Mucosa of rectum (tissue), 2 donors: ENCODE data around the gene ZNF780B.

Experiments
- H3K27ac ChIP-seq, 2 donors: one replicate each; pipeline ENCODE4 v1.7.0; 2013; ENCODE audit warnings: inconsistent platforms in 2 of 2, low read depth in 2 of 2, low read length in 2 of 2
- H3K27me3 ChIP-seq, 2 donors: one replicate each; pipeline ENCODE4 v1.7.0; 2013; ENCODE audit warnings: low read length in 2 of 2; ENCODE audit not compliant: control insufficient read depth in 2 of 2, insufficient read depth in 2 of 2
- H3K36me3 ChIP-seq, 2 donors: one replicate each; pipeline ENCODE4 v1.7.0; 2013; ENCODE audit warnings: low read length in 2 of 2; ENCODE audit not compliant: control insufficient read depth in 2 of 2, insufficient read depth in 2 of 2
- H3K4me1 ChIP-seq, 2 donors: one replicate each; pipeline ENCODE4 v1.7.0; 2013; ENCODE audit warnings: low read length in 2 of 2, mild to moderate bottlenecking in 1 of 2; ENCODE audit not compliant: control insufficient read depth in 2 of 2, insufficient read depth in 2 of 2
- H3K4me3 ChIP-seq, 2 donors: one replicate each; pipeline ENCODE4 v1.7.0; 2013; ENCODE audit warnings: low read length in 2 of 2
- H3K9ac ChIP-seq, 2 donors: one replicate each; pipeline ENCODE4 v1.7.0; 2013; ENCODE audit warnings: low read length in 2 of 2, low read depth in 1 of 2, mild to moderate bottlenecking in 1 of 2
- H3K9me3 ChIP-seq, 2 donors: one replicate each; pipeline ENCODE4 v1.7.0; 2013; ENCODE audit warnings: low read length in 2 of 2; ENCODE audit not compliant: control insufficient read depth in 2 of 2
- donor health status: healthy.
- donor health status: Normal muscosa, but diverticular disease.

ZNF780B gene

GRCh38 chr19:40006273-40006691 is 49.7 kb downstream of the ZNF780B start:
- Histone ChIP-seq H3K9ac (no peak overlapping the region), H3K4me1 (no peaks in the 10 kb centered on the region), H3K4me3 (no peak overlapping the region), H3K36me3 (peaks cover 6 to 10% of the 10 kb centered on the region in 2 donors), H3K27ac (no peak overlapping the region), H3K27me3 (no peaks in the 10 kb centered on the region), H3K9me3 (no peaks in the 10 kb centered on the region)

GRCh38 chr19:40005691-40006272 is 50.2 kb downstream of the ZNF780B start:
- Histone ChIP-seq H3K36me3 (peaks cover 6 to 10% of the 10 kb centered on the region in 2 donors), H3K27me3 (no peaks in the 10 kb centered on the region)

DNA sequence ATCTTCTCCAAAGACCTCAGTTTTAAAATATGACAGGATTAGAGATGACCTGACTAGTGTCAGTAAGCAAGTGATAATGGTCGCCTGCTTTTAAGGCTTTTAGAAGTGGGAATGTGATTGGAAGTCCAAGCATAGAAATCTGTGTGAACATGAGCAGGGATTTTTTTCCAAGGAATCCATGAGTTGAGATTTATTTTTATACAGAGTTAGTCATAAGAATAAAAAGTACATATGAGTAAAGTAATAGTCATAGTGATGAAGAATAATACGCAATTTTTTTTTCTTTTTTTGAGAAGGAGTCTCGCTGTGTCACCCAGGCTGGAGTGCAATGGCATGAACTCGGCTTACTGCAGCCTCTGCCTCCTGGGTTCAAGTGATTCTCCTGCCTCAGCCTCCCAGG is 57.5 kb downstream of the ZNF780B start:
- no peak overlapping the region for H3K4me3 ChIP-seq
- H3K9me3 ChIP-seq = no peaks in the 10 kb centered on the region
- no peaks in the 10 kb centered on the region for H3K36me3 ChIP-seq
- H3K27me3 ChIP-seq = no peaks in the 10 kb centered on the region
- H3K9ac ChIP-seq = no peak overlapping the region
- H3K27ac ChIP-seq = no peak overlapping the region
- peaks cover 13 to 14% of the 10 kb centered on the region in 2 donors for H3K4me1 ChIP-seq

More at GRCh38 chr19:40005691-40006272, 50.2 kb downstream of the ZNF780B start:
- H3K4me1 ChIP-seq = no peaks in the 10 kb centered on the region
- no peaks in the 10 kb centered on the region for H3K9me3 ChIP-seq
- H3K4me3 ChIP-seq = no peak overlapping the region
- H3K9ac ChIP-seq = no peak overlapping the region
- H3K27ac ChIP-seq = no peak overlapping the region

GRCh38 chr19:39997638-39998216 is 58.3 kb downstream of the ZNF780B start:
- Histone ChIP-seq H3K9ac (peak overlapping the region; percentile 78 to 83), H3K36me3 (no peaks in the 10 kb centered on the region), H3K27me3 (no peaks in the 10 kb centered on the region), H3K4me3 (peak overlapping the region; percentile 87 to 89), H3K27ac (peak overlapping the region in 1 of 2 donors; percentile 81), H3K9me3 (no peaks in the 10 kb centered on the region), H3K4me1 (peaks cover 13 to 14% of the 10 kb centered on the region in 2 donors)

DNA sequence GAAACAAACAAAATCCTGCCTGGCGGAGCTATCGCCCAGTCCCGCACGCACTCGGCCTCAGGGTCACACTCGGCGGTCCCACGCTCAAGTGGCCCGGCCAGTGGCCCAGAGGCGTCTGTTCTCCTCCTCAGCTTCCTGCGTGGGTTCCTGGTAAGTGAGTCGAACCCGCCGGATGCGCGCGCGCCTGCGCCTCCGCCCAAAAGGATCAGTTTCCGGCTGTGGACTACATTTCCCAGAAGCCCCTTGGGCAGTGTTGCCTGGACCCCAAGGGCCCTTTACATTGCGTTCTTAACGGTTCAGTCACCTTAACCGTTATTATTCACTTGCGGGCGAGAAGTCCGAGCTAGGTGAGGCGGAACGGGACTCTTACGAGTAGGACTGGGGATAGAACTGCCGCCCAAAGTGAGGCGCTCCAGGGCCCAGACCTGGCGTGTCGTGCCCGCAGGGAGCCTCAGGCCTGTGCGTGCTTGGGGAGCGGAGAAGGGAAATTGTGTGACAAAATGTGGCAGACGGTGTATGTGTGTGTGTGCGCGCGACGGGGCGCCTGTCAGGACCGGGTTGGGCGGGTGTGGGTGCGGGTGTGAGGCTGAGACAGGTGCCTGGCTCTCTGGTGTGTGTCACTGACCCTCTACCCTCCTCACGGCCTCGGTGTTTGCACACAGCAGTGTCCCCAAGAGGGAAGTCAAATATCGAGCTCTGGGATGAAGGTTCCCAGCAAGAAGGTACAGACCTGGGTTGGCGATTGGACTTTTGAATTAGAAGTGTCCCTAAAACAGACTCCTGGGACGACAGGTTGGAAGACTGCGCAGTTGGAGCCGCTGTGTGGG is 59.0 kb downstream of the ZNF780B start, which contains the start of gene ZNF546:
Gene ZNF546, plus strand, starts transcription at position 250 of the 827 bp plus-strand sequence. CDS start 1,267 bp downstream, outside the sequence.
- Histone ChIP-seq H3K4me3 (peak within 1 kb of the TSS; percentile 87 to 89), H3K36me3 (no peaks in the 10 kb centered on the region), H3K4me1 (peaks cover 13 to 14% of the 10 kb centered on the region in 2 donors), H3K9ac (peak within 1 kb of the TSS; percentile 78 to 83), H3K27me3 (no peaks in the 10 kb centered on the region), H3K27ac (peak within 1 kb of the TSS; percentile 73 to 81), H3K9me3 (no peaks in the 10 kb centered on the region)

DNA sequence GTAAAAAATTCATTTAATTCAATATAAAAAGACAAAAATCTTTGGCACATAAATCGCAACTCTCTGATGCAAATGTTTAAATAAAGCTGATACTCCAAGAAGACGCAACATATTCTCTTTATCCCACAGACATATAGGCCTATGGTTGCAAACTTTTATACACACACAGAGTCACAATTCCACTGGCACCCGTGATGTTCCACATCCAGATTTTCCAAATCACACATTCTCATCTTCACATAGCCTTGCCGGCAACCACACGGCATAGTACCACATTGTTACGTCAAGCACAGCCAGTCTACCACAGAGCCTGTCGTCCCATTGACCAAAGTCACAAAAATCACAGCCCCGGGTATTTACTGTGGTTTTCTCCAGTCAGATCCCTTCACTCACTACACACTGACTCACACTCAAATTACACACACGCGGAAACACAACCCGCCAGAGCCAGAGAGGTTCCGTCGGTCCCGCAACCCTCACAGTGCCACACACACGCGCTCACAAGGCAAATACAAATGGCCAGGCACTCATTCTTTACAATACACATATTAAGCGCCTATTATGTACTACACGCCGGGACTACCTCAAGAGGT is 59.7 kb downstream of the ZNF780B start:
- no peaks in the 10 kb centered on the region for H3K36me3 ChIP-seq
- H3K27ac ChIP-seq = peak overlapping the region; percentile 73 to 81

GRCh38 chr19:39995794-39996193 is 60.2 kb downstream of the ZNF780B start:
- H3K27ac ChIP-seq = no peak overlapping the region
- H3K4me1 ChIP-seq = peaks cover 13 to 14% of the 10 kb centered on the region in 2 donors
- H3K9me3 ChIP-seq = no peaks in the 10 kb centered on the region
- peak overlapping the region in 1 of 2 donors; percentile 87 for H3K4me3 ChIP-seq
- H3K9ac ChIP-seq = no peak overlapping the region
- no peaks in the 10 kb centered on the region for H3K27me3 ChIP-seq
- no peaks in the 10 kb centered on the region for H3K36me3 ChIP-seq

More for the DNA sequence above, 59.7 kb downstream of the ZNF780B start:
- Histone ChIP-seq H3K4me1 (peaks cover 13 to 14% of the 10 kb centered on the region in 2 donors), H3K27me3 (no peaks in the 10 kb centered on the region), H3K9me3 (no peaks in the 10 kb centered on the region), H3K4me3 (peak overlapping the region; percentile 87 to 89), H3K9ac (peak overlapping the region; percentile 78 to 83)

DNA sequence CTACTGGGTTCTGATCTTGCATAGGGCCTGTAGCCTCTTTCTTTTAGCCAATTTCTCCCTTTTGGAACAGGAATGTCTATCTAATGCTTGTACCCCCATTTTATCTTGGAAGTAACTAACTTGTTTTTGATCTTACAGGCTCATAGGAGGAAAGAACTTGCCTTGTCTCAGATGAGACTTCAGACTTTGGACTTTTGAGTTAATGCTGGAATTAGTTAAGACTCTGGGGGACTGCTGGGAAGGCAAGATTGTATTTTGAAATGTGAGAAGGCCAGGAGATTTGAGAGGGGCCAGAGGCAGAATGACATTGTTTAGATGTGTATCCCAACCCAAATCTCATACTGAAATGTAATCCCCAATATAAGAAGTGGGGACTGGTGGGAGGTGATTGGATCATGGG is 61.7 kb downstream of the ZNF780B start:
- Histone ChIP-seq H3K4me1 (peaks cover 13 to 14% of the 10 kb centered on the region in 2 donors), H3K9me3 (no peaks in the 10 kb centered on the region), H3K27me3 (no peaks in the 10 kb centered on the region), H3K27ac (no peak overlapping the region), H3K36me3 (no peaks in the 10 kb centered on the region), H3K4me3 (no peak overlapping the region), H3K9ac (no peak overlapping the region)

- no peak overlapping the region for H3K9ac ChIP-seq
- H3K4me1 ChIP-seq = peaks cover 13 to 14% of the 10 kb centered on the region in 2 donors
- no peak overlapping the region for H3K4me3 ChIP-seq
- H3K27ac ChIP-seq = no peak overlapping the region
- H3K9me3 ChIP-seq = no peaks in the 10 kb centered on the region
- no peaks in the 10 kb centered on the region for H3K27me3 ChIP-seq
- no peaks in the 10 kb centered on the region for H3K36me3 ChIP-seq
Measured at GRCh38 chr19:39993605-39994004, 62.4 kb downstream of the ZNF780B start.
